ENCODE data around the gene PLK2.

PLK2 gene

DNA sequence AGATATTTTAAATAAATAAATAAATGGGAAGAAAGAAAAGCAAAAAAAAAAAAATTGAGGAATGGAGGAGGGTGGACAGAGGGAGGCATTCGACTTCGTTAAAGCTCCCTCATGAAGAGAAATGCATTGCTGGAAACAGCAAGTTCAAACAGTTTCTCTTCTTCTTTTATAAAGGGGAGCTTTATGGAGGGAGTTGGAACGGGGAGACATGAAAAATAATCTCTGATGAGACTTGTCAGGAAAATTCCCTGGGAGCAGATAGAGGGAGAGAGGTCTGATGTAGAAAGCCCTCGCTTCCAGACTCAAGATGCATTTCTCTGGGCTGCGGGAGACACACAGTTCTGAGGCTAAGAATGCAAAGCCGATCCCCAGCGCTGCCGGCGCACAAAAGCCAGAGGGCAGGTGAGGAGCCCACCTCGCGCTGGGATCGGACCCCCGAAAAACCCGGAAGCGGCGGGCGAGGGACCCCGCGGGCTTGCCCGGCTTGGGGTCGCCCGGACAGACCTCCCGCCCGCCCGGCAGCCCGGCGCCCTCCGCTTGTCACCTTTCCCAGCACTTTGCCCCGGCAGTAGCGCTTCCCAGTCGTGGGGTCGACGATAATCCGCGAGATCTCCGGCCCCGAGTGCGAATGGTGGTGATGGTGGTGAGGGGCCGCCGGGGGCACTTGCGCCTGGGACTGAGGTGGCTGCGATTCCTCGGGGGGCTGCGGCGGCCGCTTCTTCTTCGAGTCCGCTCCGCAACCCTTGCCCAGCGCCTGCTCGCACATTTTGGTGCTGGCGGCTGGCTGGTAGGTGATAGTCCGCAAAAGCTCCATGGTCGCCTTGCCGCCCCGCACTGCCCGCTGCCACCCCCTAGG lies 512 bp downstream of the PLK2 start:
- peaks cover 0 to 48% (median 44%) of the 10 kb centered on the region in 5 donors for H3K4me1 ChIP-seq (ENCODE audit: control insufficient read depth in 5 of 5, insufficient read depth in 5 of 5, low read length in 5 of 5)
- H3K4me3 ChIP-seq (ENCODE audit: low read depth in 1 of 5, low read length in 5 of 5), result peak overlapping the region; percentile 84 to 96 (median 90)
- peaks cover 25 to 35% (median 27%) of the 10 kb centered on the region in 5 donors for H3K36me3 ChIP-seq (ENCODE audit: control insufficient read depth in 5 of 5, insufficient read depth in 5 of 5, low read length in 5 of 5)
- H3K9ac ChIP-seq (ENCODE audit: low read length in 5 of 5), result peak overlapping the region in 4 of 5 donors; percentile 82 to 95 (median 84)
- H3K9me3 ChIP-seq (ENCODE audit: control insufficient read depth in 5 of 5, low read length in 5 of 5), result no peaks in the 10 kb centered on the region
- H3K27me3 ChIP-seq (ENCODE audit: control insufficient read depth in 5 of 5, insufficient read depth in 4 of 5, low read length in 5 of 5), result no peaks in the 10 kb centered on the region
- H3K27ac ChIP-seq (ENCODE audit: low read depth, low read length), result peak overlapping the region; percentile 94

DNA sequence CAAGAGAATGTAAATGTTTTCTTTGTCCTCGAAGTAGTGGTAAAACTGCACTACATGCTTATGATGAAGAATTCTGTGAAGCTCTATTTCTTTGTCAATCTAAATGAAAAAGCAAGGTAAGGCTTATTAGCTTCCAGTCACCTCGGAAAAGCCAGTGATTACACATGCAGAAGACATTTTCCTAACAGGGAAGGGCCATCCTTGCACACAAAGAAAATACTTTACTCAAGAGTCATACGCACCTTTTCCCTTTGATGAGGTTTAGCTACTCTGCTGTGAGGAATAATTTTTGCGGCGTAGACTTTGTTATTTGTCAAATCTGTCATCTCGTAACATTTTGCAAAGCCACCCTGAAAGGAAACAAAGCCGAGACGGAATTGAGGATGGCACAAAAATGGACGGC lies 1.1 kb downstream of the PLK2 start:
- Histone ChIP-seq H3K4me3 (ENCODE audit: low read depth in 1 of 5, low read length in 5 of 5) (peak overlapping the region; percentile 84 to 96 (median 90)), H3K9ac (ENCODE audit: low read length in 5 of 5) (peak overlapping the region; percentile 69 to 95 (median 83)), H3K27ac (ENCODE audit: low read depth, low read length) (peak overlapping the region; percentile 94), H3K27me3 (ENCODE audit: control insufficient read depth in 5 of 5, insufficient read depth in 4 of 5, low read length in 5 of 5) (no peaks in the 10 kb centered on the region), H3K36me3 (ENCODE audit: control insufficient read depth in 5 of 5, insufficient read depth in 5 of 5, low read length in 5 of 5) (peaks cover 30 to 41% (median 33%) of the 10 kb centered on the region in 5 donors), H3K9me3 (ENCODE audit: control insufficient read depth in 5 of 5, low read length in 5 of 5) (no peaks in the 10 kb centered on the region), H3K4me1 (ENCODE audit: control insufficient read depth in 5 of 5, insufficient read depth in 5 of 5, low read length in 5 of 5) (peaks cover 0 to 52% (median 47%) of the 10 kb centered on the region in 5 donors)

DNA sequence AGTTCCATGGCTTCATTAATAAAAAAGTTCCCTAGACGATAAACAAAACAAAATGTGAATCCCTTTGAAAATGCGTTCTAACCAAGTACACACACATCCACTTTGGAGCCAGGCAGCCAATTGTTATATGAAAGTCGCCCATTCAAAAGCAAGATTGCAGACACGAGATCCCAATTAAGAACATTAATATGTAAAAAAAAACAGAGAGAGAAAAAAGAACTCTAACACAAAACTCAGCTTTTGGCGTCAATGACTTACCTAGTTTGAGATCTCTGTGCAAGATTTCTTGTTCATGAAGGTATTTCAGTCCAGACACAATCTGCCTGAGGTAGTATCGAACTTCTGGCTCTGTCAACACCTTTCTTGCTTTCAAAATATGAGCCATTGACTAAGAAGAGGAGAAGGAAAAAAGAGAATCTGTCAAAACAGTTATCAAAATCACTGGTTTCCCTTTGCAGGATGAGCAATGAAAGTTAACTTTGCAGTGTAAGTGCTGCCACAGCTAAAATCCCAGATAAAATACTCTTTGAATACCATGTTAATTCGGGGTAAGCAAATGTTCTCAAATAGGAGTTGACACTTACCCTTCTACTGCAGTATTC lies 1.6 kb downstream of the PLK2 start:
- peak overlapping the region; percentile 84 to 96 (median 90) for H3K4me3 ChIP-seq (ENCODE audit: low read depth in 1 of 5, low read length in 5 of 5)
- peaks cover 0 to 53% (median 47%) of the 10 kb centered on the region in 5 donors for H3K4me1 ChIP-seq (ENCODE audit: control insufficient read depth in 5 of 5, insufficient read depth in 5 of 5, low read length in 5 of 5)
- peaks cover 30 to 46% (median 37%) of the 10 kb centered on the region in 5 donors for H3K36me3 ChIP-seq (ENCODE audit: control insufficient read depth in 5 of 5, insufficient read depth in 5 of 5, low read length in 5 of 5)
- H3K9me3 ChIP-seq (ENCODE audit: control insufficient read depth in 5 of 5, low read length in 5 of 5), result no peaks in the 10 kb centered on the region
- H3K27ac ChIP-seq (ENCODE audit: low read depth, low read length), result peak overlapping the region; percentile 94
- no peaks in the 10 kb centered on the region for H3K27me3 ChIP-seq (ENCODE audit: control insufficient read depth in 5 of 5, insufficient read depth in 4 of 5, low read length in 5 of 5)
- peak overlapping the region; percentile 69 to 95 (median 83) for H3K9ac ChIP-seq (ENCODE audit: low read length in 5 of 5)

DNA sequence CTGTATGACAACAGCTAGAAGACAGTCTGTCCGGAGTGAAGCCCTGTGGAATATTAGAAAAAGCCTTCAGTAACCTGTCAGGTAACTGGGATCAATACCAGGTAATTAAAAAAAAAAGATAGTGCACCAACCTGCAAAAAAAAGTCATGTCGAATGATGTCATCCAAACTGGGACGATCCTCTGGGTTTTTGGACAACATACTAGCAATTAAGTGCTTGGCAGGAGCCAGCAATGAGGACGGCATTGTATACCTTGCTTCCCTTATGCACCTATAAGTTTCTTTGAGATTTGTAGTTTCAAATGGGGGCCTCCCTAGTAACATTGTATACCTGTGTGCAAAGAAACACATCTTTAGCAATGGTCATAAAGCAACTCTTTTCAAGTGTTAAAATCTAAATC lies 2.8 kb downstream of the PLK2 start:
- H3K9me3 ChIP-seq (ENCODE audit: control insufficient read depth in 5 of 5, low read length in 5 of 5), result no peaks in the 10 kb centered on the region
- peaks cover 33 to 49% (median 40%) of the 10 kb centered on the region in 5 donors for H3K36me3 ChIP-seq (ENCODE audit: control insufficient read depth in 5 of 5, insufficient read depth in 5 of 5, low read length in 5 of 5)
- H3K27me3 ChIP-seq (ENCODE audit: control insufficient read depth in 5 of 5, insufficient read depth in 4 of 5, low read length in 5 of 5), result no peaks in the 10 kb centered on the region
- peak overlapping the region in 4 of 5 donors; percentile 56 to 96 (median 87) for H3K4me3 ChIP-seq (ENCODE audit: low read depth in 1 of 5, low read length in 5 of 5)
- H3K9ac ChIP-seq (ENCODE audit: low read length in 5 of 5), result peak overlapping the region in 1 of 5 donors; percentile 51
- peaks cover 0 to 53% (median 47%) of the 10 kb centered on the region in 5 donors for H3K4me1 ChIP-seq (ENCODE audit: control insufficient read depth in 5 of 5, insufficient read depth in 5 of 5, low read length in 5 of 5)
- peak overlapping the region; percentile 2 for H3K27ac ChIP-seq (ENCODE audit: low read depth, low read length)

DNA sequence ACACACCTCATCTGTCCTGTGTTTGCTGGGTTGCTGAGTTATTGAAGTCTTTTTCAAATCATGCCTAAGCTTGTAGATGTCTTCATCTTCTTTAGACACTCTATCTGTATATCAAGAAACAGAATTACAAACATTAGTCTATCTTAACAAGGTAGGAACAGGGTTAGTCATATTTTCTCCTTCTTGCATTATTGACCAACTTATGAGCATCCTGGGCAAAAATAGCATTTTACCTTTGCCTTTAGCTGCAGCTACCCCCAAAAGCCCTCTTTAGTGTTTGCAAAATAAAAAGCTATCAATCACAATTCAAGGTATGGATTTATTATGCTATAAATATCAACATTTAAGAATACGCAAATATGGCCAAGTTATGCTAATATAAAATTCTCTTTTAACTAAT lies 3.4 kb downstream of the PLK2 start:
- Histone ChIP-seq H3K9me3 (ENCODE audit: control insufficient read depth in 5 of 5, low read length in 5 of 5) (no peaks in the 10 kb centered on the region), H3K4me3 (ENCODE audit: low read depth in 1 of 5, low read length in 5 of 5) (peak overlapping the region in 2 of 5 donors; percentile 84 to 90), H3K27me3 (ENCODE audit: control insufficient read depth in 5 of 5, insufficient read depth in 4 of 5, low read length in 5 of 5) (no peaks in the 10 kb centered on the region), H3K36me3 (ENCODE audit: control insufficient read depth in 5 of 5, insufficient read depth in 5 of 5, low read length in 5 of 5) (peaks cover 33 to 49% (median 40%) of the 10 kb centered on the region in 5 donors), H3K4me1 (ENCODE audit: control insufficient read depth in 5 of 5, insufficient read depth in 5 of 5, low read length in 5 of 5) (peaks cover 0 to 53% (median 47%) of the 10 kb centered on the region in 5 donors), H3K27ac (ENCODE audit: low read depth, low read length) (no peak overlapping the region), H3K9ac (ENCODE audit: low read length in 5 of 5) (peak overlapping the region in 1 of 5 donors; percentile 51)

DNA sequence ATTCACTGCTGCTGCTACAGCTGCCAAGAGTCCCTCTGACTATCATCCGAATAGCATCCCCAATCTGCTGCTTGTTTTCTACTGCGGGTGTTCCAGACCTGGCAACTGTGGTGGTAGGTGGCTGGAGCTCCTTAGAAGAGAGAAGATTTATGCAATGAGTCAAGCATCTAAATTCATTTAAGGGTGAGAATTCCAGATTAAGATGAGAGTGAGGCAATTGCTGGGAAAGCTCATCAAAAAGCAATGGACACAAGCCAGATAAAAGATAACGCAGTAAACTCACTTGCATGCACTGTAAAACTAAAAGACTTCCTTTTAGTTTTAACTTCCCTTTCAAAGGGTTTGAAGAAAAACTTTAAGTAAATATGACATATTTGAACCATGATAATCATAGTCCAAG lies 3.9 kb downstream of the PLK2 start:
- Histone ChIP-seq H3K36me3 (ENCODE audit: control insufficient read depth in 5 of 5, insufficient read depth in 5 of 5, low read length in 5 of 5) (peaks cover 33 to 49% (median 40%) of the 10 kb centered on the region in 5 donors), H3K9me3 (ENCODE audit: control insufficient read depth in 5 of 5, low read length in 5 of 5) (no peaks in the 10 kb centered on the region), H3K4me3 (ENCODE audit: low read depth in 1 of 5, low read length in 5 of 5) (peak overlapping the region in 2 of 5 donors; percentile 84 to 90), H3K27ac (ENCODE audit: low read depth, low read length) (no peak overlapping the region), H3K4me1 (ENCODE audit: control insufficient read depth in 5 of 5, insufficient read depth in 5 of 5, low read length in 5 of 5) (peaks cover 0 to 53% (median 47%) of the 10 kb centered on the region in 5 donors), H3K27me3 (ENCODE audit: control insufficient read depth in 5 of 5, insufficient read depth in 4 of 5, low read length in 5 of 5) (no peaks in the 10 kb centered on the region), H3K9ac (ENCODE audit: low read length in 5 of 5) (no peak overlapping the region)

DNA sequence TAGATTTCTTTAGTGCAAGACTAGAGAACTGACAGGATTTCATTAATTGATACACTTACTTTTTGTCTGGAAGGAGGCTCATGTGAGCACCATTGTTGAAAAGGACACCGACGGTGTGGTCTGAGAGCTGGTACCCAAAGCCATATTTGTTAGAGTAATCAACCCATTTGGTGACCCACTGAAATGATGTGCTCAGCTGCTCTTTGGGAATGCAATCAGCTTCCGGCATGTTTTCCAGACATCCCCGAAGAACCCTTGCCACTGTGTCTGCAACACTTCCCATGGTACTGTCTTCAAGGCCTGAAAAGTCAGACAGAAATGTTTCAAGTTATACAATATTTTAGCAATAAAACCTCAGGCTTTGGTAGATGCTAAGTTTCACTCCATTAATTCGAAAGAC lies 4.4 kb downstream of the PLK2 start:
- H3K4me3 ChIP-seq (ENCODE audit: low read depth in 1 of 5, low read length in 5 of 5), result peak overlapping the region in 1 of 5 donors; percentile 84
- H3K27me3 ChIP-seq (ENCODE audit: control insufficient read depth in 5 of 5, insufficient read depth in 4 of 5, low read length in 5 of 5), result no peaks in the 10 kb centered on the region
- H3K4me1 ChIP-seq (ENCODE audit: control insufficient read depth in 5 of 5, insufficient read depth in 5 of 5, low read length in 5 of 5), result peaks cover 0 to 48% (median 47%) of the 10 kb centered on the region in 5 donors
- H3K9ac ChIP-seq (ENCODE audit: low read length in 5 of 5), result no peak overlapping the region
- H3K36me3 ChIP-seq (ENCODE audit: control insufficient read depth in 5 of 5, insufficient read depth in 5 of 5, low read length in 5 of 5), result peaks cover 33 to 49% (median 40%) of the 10 kb centered on the region in 5 donors
- no peak overlapping the region for H3K27ac ChIP-seq (ENCODE audit: low read depth, low read length)
- no peaks in the 10 kb centered on the region for H3K9me3 ChIP-seq (ENCODE audit: control insufficient read depth in 5 of 5, low read length in 5 of 5)

DNA sequence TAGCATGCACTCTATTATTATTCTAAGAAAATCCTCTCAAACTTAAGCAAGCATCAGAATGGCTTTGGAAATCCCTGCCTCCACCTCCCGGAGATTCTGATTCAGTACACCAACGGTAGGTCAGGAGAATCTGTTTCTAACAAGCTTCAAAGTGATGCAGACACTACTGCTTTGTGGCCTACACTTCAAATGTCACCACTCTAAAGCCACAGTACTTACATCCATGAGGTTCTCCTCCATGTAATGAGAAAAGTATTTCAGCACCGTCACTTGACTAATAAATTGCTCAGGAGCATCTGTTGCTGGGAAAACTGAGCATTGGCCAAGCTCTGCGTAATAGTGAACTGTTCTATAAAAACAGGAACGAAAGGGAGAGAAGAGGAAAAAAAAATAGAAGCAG lies 4.8 kb downstream of the PLK2 start:
- Histone ChIP-seq H3K4me1 (ENCODE audit: control insufficient read depth in 5 of 5, insufficient read depth in 5 of 5, low read length in 5 of 5) (peaks cover 0 to 48% (median 46%) of the 10 kb centered on the region in 5 donors), H3K9me3 (ENCODE audit: control insufficient read depth in 5 of 5, low read length in 5 of 5) (no peaks in the 10 kb centered on the region), H3K9ac (ENCODE audit: low read length in 5 of 5) (no peak overlapping the region), H3K27me3 (ENCODE audit: control insufficient read depth in 5 of 5, insufficient read depth in 4 of 5, low read length in 5 of 5) (no peaks in the 10 kb centered on the region), H3K4me3 (ENCODE audit: low read depth in 1 of 5, low read length in 5 of 5) (peak overlapping the region in 1 of 5 donors; percentile 84), H3K27ac (ENCODE audit: low read depth, low read length) (no peak overlapping the region), H3K36me3 (ENCODE audit: control insufficient read depth in 5 of 5, insufficient read depth in 5 of 5, low read length in 5 of 5) (peaks cover 33 to 49% (median 40%) of the 10 kb centered on the region in 5 donors)

DNA sequence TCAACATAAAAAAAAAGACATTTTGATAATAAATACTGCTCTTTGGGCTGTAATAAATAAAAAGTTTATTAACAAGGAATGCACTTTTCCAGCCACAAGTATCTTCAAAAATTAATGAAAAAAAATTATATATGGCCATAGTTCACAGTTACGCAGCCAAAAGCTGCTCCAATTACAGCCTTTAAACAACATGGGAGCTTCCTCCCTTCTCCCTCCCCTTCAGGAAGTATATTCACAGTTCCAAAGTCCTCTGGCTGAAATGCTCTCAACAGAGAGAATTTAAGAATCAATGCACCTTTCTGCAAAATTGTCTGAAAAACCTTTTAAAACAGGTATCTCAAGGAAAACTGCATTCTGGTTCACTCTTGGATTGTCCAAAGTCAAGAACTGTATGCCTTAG lies 5.9 kb downstream of the PLK2 start:
- Histone ChIP-seq H3K9me3 (ENCODE audit: control insufficient read depth in 5 of 5, low read length in 5 of 5) (no peaks in the 10 kb centered on the region), H3K4me1 (ENCODE audit: control insufficient read depth in 5 of 5, insufficient read depth in 5 of 5, low read length in 5 of 5) (peaks cover 0 to 46% (median 43%) of the 10 kb centered on the region in 5 donors), H3K4me3 (ENCODE audit: low read depth in 1 of 5, low read length in 5 of 5) (no peak overlapping the region), H3K27me3 (ENCODE audit: control insufficient read depth in 5 of 5, insufficient read depth in 4 of 5, low read length in 5 of 5) (no peaks in the 10 kb centered on the region), H3K36me3 (ENCODE audit: control insufficient read depth in 5 of 5, insufficient read depth in 5 of 5, low read length in 5 of 5) (peaks cover 33 to 49% (median 40%) of the 10 kb centered on the region in 5 donors), H3K27ac (ENCODE audit: low read depth, low read length) (no peak overlapping the region), H3K9ac (ENCODE audit: low read length in 5 of 5) (no peak overlapping the region)

DNA sequence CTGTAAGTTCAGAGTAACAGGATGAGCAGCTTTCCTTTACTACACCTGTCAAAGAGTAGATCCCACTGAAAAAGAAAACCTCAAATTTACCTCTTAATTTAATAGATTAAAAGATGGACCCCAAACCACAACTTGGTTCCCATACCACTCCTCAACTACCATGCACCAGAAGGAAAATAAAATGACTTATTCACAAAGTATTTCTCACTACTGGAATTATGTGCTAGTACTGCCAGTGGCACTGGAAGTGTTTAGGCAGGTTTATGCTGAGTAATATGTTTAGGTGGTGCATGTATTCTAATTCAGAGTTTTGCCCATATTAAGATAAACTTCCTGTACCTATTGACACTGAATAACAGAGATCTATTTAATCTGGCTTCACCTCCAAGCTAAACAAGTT lies 6.6 kb downstream of the PLK2 start:
- Histone ChIP-seq H3K27ac (ENCODE audit: low read depth, low read length) (no peak overlapping the region), H3K9ac (ENCODE audit: low read length in 5 of 5) (no peak overlapping the region), H3K9me3 (ENCODE audit: control insufficient read depth in 5 of 5, low read length in 5 of 5) (no peaks in the 10 kb centered on the region), H3K4me1 (ENCODE audit: control insufficient read depth in 5 of 5, insufficient read depth in 5 of 5, low read length in 5 of 5) (peaks cover 0 to 41% (median 36%) of the 10 kb centered on the region in 5 donors), H3K27me3 (ENCODE audit: control insufficient read depth in 5 of 5, insufficient read depth in 4 of 5, low read length in 5 of 5) (no peaks in the 10 kb centered on the region), H3K4me3 (ENCODE audit: low read depth in 1 of 5, low read length in 5 of 5) (no peak overlapping the region), H3K36me3 (ENCODE audit: control insufficient read depth in 5 of 5, insufficient read depth in 5 of 5, low read length in 5 of 5) (peaks cover 33 to 49% (median 40%) of the 10 kb centered on the region in 5 donors)
